GF-D8 (cell line): ENCODE data around the gene VPS35L.

ENCODE experiments used
- DNase-seq: peaks from one replicate; lab custom pipeline; 2025; lab: John Stamatoyannopoulos, UW

The VPS35L gene

GRCh38 chr16:19748389-19749168, 193.1 kb downstream of the VPS35L start:
- no peak for DNase-seq

- no peak for DNase-seq
These were observed 194.1 kb downstream of the VPS35L start for GRCh38 chr16:19749571-19750080.
